ENCODE measurements around the gene DGKH.
"Not testable (repeated sequence)": the region's sequence is repeated elsewhere in the genome, so short reads cannot be mapped to it uniquely, and the experiment has no call there.

Gene DGKH

DNA sequence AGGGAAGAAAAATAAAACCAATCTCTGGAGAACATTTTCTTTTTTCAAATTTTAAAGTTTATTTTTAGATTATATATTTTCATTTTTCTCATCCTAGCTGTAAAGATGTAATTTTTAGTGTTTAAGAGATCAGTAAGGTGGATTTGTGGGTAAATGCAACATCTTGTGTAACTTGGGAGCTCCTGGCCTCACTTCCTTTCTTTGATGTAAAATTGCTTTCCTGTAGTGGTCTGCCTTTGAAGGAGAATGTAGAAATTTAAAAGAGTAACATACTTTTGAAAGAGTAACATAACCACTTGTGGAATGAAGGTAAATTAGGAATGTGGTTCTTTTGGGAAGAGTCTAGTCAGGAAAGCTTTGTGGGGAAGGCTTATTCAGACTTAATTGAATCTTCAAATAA lies 127.8 kb downstream of the DGKH start:
- no peak for DNase-seq

DNA sequence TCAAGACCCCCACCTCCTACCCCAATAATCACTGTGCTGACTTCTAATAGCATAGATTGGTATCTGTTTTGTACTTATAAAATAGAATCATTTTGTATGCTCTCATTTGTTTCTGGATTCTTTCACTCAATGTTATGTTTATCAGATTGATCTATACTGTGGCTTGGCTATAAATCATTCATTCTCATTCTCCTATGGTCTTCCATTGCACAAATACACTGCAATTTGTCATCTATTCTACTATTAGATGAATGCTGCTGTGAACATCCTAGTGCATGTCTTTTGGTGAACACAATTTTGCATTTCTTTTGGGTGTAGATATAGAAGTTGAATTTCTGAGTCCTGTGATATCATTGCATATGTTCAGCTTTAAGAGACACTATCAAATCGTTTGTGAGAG lies 128.7 kb downstream of the DGKH start:
- no peak for DNase-seq

DNA sequence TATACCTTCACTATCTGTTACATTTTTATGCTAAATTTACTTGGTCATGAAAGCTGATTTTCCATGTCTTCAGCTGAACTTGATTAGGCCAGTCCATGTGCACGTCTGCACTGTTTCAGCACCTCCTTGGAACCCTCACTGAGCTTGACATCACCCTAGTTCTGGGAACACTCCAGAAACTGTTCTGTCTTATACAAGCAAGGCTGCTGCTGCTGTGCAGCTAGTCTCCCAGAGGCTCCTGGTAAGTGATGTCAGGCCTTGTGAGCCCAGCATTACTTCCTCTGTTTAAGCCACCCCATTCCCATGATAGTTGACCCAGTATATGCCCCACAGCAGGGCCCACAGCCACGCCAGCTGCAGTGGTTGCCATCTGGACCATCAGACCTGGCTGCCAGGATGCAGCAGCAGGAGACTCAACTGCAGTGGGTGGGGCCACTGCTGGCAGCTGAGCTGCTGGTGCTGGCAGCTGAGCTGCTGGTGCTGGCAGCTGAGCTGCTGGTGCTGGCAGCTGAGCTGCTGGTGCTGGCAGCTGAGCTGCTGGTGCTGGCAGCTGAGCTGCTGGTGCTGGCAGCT lies 133.0 kb downstream of the DGKH start:
- DNase-seq = no peak

DNA sequence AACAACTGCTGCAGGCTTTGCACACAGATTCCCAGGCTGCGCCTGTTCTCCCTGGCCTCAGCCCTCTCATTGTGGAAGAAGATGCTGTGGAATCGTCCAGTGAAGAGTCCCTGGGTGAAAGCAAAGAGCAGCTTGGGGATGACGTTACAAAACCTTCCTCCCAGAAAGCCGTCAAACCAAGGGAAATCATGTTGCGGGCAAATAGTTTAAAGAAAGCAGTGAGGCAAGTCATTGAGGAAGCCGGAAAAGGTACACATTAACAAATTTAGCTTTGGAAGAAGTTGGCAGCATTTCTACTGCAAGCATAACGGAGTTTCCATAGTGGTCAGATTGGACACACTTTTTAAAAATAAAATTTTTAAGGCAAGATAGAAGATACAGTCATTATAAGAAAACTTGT lies 140.6 kb downstream of the DGKH start:
- no peak for DNase-seq

DNA sequence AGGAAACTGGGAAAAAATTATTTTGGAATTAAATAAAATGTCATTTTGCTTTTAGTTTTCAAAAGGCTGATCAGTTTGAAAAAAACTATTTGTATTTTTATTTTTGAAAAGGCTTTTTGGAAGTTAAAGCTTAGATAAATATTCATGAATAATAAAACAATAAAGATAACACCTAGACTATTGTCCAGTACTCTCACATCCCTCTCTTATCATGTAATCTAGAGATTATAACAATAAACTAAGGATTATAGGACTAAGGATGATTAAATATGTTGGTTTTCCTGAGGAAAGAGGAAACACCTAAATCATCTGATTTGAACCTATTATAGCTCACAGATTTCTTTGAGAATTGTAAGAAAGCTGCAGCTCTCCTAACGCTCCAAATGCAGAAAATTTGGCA lies 142.1 kb downstream of the DGKH start:
- no peak for DNase-seq

DNA sequence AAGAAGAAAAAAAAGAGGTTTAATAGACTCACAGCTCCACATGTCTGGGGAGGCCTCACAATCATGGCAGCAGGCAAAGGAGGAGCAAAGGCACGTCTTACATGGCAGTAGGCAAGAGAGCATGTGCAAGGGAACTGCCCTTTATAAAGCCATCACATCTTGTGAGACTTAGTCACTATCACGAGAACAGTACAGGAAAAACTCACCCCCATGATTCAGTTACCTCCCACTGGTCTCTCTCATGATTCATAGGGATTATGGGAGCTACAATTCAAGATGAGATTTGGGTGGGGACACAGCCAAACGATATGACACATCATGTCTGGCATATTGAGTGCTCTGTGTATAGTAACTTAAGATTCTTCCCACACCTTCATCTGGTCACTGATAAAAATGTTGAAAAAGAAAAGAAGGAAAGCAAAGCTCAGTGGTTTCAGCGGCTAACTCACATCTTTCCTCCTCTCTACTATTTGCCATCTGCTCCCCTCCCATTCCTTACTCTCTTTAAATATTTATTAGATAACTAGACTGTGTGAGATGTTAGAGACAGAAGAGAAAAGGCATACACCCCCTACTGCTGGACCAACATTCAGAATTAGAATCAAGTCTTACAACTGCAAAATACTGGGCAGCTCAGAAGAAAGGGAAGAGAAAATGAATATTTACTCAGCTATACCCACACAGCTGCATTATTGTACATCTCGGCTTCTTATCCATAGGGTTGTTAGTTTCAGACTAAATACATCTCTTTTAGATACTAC lies 163.4 kb downstream of the DGKH start:
- no peak for DNase-seq

DNA sequence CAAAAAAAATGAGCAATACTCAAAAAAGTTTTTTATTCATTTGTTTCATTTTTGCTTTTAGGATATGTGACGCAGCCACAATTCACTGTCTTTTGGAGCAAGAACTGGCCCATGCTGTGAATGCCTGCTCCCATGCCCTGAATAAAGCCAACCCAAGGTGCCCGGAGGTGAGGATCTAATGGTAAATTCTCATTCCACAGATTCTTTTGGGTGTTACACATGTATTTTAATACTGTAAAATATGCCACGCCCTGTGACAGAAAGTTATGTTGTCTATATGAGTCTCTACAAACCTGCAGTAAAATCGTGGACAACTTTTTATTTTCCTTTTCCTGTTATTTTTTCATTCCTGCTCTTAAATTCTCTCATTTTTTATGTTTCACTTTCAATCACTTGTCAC lies 166.0 kb downstream of the DGKH start:
- no peak for DNase-seq

DNA sequence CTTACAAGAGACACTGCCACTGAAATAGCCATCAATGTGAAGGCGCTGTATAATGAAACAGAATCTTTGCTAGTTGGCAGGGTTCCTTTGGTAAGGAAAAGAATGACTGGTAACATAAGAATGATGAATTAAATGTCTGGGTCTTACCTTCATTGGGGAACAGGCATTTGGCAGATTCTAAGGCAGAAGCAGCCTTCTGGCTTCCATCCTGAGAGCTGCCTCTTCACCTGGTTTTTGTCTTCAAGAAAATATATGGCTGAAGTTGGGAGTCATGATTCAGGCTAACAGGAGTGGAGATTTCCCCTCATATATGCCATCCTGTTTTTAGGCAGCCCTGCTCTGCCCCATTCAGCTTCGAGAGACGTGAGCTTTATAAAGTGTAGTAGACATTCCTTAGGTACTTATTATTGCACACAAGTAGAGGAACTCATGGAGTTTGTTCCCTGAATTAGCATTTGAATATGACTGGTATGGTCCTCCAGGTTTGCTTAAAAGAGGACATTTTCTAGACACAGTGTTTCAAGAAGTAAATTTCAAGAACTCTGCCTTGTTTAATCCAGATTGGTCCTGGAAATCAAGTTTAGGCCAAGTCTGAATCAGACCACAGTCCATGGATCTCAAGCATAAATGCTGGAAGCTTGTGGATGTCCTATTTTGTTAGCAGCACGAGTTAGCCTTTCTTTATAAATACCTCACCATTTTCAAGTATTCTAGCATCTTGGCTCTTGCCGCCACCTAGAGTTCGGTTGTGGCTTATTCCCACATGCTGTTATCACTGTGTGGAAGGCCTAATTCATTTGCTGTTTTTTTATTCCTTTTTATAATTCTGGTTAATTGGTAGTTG lies 167.4 kb downstream of the DGKH start:
- peak in 1 of 2 experiments; percentile 6 for DNase-seq

DNA sequence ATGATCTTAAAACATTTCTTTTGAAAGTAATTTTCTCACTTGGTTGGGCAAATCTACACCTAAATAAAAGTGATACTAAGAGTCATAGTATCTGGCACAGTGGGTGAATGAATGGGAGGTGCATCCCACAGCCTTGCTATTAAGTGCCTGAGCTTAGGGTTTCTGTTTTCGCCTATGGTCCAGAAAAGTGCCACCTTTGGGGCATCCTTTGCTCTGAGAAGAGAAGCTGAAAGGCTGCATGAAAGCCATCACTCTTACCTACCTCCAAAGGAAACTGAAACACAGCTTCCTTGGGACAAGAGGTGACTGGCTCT lies 167.9 kb downstream of the DGKH start:
- DNase-seq = no peak

DNA sequence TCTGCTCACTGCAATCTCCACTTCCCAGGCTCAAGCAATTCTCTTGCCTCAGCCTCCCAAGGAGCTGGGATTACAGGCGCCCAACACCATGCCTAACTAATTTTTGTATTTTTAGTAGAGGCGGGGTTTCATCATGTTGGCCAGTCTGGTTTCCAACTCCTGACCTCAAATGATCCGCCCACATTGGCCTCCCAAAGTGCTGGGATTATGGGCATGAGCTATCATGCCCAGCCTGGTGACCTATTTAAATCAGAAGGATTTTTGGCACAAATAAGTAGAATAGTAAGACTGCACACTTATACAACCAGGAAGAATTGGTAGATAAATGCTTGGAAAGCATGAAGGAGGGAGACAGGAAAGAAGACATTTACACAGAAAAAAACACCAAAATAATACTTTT lies 170.1 kb downstream of the DGKH start:
- no peak for DNase-seq

DNA sequence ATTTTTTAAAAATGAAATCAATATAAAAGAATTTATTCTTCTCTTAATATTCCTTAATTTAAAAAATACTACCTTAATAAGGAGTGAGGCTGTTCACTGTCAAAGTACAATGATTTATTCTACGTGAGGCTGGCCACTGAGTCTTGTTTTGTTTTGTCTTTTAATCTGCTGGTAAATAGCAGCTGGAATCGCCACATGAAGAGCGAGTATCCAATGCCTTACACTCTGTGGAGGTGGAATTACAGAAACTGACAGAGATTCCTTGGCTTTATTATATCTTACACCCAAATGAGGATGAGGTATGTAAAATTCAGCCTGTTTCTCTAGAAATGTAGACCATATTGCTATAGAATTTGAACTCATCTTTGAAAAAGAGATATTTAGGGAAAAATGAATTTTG lies 170.6 kb downstream of the DGKH start:
- no peak for DNase-seq

DNA sequence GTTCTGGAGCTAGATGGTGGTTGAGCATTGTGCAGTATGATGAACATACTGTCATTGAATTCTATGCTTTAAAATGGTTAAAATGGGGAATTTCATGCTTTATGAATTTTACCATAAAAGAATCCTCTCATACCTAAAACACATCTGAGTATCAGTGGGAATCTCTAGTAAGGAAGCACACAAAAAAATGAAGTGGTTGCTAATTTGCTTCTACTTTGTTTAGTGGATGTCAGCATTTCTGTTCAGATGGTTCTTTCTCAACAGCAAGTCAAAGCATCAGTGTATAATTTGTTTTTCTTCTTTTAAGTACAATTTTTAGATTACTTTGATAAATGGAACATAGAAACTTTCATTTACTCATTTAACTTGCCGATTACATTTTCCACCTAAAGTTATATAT lies 171.4 kb downstream of the DGKH start:
- DNase-seq = no peak

DNA sequence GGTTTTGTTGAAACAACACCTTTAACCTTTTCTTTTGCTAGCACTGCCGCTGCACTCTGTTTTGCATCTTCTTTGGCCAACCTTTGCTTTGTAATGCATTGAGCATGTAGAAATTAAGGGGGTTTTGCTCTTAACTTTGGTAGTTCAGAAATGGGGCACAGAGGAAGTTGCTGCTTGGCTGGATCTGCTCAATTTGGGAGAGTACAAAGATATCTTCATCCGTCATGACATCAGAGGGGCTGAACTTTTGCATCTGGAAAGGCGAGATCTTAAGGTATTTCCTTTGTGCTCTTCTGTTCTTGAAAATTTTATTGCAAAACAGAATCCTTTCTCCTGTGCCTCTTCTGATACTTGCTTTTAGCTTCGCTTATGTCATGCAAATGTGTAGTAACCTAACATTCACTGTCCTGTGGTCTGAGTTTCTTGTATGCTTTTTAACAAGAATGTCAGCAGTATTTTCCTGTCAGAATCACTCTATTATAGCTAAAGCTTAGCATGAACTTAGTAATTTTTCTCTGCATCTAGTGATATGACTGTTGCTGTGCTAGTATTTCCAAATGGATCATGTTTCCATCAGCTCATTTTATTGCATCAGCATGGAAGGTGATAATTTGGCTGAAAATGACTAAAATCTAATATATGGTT lies 172.8 kb downstream of the DGKH start:
- DNase-seq = no peak

DNA sequence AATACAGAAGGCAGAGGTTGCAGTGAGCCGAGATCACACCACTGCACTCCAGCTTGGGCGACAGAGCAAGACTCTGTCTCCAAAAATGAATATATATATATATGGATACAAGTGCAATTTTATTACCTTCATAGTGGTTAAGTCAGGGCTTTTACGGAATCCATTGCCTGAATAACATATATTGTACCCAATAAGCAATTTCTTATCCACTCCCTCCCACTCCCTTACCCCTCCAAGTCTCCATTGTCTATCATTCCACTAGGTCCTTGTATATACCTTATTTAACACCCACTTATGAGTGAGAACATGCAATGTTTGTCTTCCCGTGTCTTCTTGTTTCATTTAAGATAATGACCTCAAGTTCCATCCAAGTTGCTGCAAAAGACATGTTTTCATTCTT lies 175.2 kb downstream of the DGKH start:
- no peak for DNase-seq

DNA sequence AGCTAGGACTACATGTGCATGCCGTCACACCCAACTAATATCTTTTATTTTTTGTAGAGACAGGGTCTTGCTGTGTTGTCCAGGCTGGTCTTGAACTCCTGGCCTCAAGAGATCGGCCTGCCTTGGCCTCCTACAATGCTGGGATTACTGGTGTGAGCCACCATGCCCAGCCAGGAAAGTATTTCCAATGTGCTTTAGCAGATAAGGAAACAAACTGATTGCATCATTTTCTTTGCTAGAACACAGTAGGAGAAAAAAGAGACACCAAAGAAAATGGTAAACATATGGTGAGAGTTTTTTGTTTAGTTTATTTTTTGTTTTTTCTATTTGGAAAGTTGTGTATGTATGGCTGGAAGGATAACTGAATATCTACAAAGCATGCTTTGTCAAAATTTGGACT lies 176.6 kb downstream of the DGKH start:
- DNase-seq = no peak

DNA sequence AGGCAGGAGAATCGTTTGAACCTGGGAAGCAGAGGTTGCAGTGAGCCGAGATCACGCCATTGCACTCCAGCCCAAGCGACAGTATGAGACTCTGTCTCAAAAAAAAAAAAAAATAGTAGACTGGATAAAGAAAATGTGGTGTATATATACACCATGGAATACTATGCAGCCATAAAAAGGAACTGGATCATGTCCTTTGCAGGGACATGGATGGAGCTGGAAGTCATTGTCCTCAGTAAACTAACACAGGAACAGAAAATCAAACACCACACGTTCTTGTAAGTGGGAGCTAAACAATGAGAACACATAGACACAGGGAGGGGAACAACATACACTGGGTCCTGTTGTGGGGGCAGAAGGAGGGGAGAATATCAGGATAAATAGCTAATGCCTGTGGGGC lies 178.3 kb downstream of the DGKH start:
- not testable (repeated sequence) for DNase-seq

DNA sequence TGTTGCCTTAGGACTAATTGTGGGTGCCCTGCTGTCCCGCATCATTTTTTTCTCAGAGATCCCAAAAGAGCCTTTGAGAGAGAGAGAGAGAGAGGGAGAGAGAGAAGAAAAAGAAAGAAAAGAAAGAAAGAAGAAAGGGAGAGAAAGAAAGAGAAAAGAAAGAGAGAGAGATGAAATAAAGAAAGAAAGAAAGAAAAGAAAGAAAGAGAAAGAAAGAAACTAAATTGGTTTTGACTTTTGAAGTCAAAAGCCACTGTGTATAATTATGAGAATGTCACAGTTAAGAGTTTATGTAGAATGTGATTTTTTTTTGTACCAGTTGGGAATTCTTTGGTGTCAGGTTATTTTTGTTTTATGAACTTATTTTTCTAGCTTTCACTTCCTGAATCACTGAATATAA lies 180.1 kb downstream of the DGKH start:
- no peak for DNase-seq

DNA sequence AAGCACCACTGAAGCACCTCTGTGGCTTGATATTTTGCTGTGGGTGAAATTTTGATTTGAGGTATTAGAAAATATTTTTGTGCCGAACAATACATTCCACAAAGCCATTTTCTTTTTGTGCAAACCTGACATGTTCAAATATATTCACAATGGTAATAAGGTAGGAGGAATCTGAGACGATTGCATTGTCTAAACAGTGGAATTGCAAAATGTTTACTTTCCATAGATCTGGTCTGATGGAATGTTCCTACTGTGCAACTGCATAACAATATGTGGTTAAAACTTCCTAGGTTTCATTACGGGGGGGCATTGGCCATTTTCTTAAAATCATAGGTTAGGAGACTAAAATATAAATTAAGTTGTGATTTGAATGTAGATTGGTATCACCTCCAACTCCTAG lies 180.8 kb downstream of the DGKH start:
- no peak for DNase-seq

DNA sequence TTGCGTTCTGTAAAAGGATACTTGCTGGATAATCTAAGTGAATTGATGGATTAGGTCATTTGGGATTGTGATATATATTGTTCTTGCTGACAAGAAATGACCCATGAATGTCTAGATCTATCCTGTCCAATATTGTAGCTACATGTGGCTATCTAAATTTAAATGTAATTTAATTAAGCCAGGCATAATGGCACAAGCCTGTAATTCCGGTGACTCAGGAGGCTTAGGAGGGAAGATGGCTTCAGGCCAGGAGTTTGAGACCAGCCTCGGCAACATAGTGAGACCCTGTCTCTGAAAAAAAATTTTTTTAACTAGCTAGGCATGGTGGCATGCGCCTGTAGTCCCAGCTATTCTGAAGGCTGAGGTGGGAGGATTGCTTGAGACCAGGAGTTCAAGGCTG lies 184.2 kb downstream of the DGKH start:
- DNase-seq = no peak

DNA sequence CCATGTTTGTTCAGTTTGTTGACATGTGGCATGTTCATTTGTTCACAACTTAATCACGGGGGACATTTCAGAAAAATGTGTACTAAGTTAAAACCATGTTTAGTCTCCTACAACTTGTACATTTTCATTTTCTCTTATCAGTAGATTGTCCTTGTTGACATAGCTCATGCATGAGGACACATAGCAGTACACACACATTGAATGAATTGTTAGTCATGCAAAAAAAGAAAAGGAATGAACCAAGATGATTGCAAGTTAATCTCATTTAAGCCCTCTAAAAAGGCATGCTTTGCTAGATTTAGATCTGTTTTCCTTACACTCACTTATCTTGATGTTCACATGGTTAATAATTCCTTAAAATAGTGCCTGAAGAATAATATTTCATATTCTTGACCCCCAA lies 185.3 kb downstream of the DGKH start:
- DNase-seq = no peak

DNA sequence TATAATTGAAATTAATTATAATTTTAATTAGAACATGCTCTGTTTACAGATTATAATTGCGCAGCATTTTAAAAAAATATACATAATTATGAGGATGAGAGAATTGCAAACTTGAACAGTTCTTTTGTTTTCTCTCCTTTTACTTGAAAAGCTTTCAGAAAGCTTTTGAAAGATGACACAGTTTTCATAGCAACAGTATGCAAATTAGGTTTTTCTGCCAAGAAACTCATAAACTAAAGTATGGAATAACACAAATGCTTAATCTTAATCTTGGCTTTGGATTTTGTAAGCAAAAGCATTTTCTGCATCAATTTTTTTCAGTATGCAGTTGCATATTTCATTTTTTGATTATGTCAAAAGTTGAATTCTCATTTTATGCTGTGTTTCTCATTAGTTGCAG lies 190.7 kb downstream of the DGKH start:
- DNase-seq = no peak

DNA sequence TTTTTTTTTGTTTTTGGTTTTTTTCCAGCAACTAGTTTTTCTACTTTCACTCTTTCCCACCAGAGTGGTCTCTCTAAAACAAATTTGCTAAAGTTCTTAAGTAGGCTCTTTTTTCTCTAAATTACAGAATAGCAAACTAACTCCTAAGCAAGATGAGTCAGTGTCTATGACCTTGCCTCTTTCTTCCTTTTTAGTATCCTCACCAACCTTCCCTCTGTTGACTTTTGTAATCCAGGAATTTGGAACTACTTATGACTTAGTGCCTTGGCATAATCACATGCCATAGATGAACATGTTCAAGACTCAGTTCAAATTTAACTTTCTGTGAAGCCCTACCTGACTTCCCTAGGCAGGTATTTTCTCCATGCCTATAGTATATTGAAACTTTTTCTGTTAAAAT lies 191.2 kb downstream of the DGKH start:
- no peak for DNase-seq

DNA sequence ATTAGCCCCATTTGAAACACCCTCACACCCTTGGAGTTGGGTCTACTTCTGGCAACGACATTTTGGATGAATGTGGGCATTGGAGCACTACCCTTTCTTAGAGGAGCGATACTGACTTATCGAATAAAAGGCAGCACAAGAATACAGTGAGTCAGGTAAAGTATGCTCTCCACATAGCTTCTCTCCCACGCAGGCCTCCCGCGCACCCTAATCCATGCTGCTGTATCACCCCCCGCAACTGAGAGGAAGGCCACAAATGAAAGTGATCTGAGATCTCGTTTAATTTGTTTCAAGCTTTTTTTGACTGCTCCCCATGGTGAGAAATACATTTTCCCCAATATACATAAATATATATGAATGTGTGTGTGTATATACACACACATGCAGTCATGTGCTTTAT lies 198.1 kb downstream of the DGKH start:
- DNase-seq = no peak

DNA sequence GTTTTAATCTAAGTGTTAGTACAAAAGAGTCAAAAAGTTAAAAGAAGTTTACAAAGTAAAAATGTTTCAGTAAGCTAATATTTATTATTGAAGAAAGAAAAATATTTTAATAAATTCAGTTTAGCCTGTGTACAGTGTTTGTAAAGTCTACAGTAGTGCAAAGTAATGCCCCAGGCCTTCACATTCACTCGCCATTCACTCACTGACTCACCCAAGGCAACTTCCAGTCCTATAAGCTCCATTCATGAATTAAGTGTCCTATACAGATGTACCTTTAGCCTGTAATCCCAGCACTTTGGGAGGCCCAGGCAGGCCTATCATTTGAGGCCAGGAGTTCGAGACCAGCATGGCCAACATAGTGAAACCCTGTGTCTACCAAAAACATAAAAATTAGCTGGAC lies 199.4 kb downstream of the DGKH start:
- no peak for DNase-seq

All from stimulated activated CD4-positive, alpha-beta T cell treated with anti-CD3 and anti-CD28 coated beads, Interleukin-4, amount 100 ng/mL, for 4 hours (primary cell).